ENCODE measurements around the gene GPR18.

GRCh38 chr13:99227331-99227900 is 30.8 kb downstream of the GPR18 start:
- TF ChIP-seq, protein P1, sequence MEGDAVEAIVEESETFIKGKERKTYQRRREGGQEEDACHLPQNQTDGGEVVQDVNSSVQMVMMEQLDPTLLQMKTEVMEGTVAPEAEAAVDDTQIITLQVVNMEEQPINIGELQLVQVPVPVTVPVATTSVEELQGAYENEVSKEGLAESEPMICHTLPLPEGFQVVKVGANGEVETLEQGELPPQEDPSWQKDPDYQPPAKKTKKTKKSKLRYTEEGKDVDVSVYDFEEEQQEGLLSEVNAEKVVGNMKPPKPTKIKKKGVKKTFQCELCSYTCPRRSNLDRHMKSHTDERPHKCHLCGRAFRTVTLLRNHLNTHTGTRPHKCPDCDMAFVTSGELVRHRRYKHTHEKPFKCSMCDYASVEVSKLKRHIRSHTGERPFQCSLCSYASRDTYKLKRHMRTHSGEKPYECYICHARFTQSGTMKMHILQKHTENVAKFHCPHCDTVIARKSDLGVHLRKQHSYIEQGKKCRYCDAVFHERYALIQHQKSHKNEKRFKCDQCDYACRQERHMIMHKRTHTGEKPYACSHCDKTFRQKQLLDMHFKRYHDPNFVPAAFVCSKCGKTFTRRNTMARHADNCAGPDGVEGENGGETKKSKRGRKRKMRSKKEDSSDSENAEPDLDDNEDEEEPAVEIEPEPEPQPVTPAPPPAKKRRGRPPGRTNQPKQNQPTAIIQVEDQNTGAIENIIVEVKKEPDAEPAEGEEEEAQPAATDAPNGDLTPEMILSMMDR (IDR thresholded peaks at IDR 0.05): no peak
- TF ChIP-seq POLR2A (IDR thresholded peaks at IDR 0.05): no peak
